ENCODE measurements around the gene PDE4DIP.
"Not testable (repeated sequence)": the region's sequence is repeated elsewhere in the genome, so short reads cannot be mapped to it uniquely, and the experiment has no call there.

Gene PDE4DIP

DNA sequence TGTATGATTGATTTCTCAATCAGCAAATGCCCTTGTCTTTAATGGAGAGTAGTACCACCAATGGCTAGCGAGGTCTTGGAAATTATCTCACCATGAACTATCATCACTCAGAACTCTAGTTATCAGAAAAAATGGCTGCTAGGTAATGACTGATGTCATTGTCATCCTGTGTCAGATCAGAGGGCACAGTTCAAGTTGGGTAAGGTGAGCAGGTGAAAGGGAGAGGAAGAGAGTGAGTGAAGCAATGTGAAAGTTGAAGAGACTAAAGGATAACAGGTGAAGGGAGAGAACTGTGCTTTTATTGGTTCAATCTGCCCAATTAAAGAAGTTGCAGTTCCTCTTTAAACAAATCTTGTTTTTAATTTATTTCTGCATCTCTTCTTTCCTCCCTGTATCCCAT lies 76.8 kb downstream of the PDE4DIP start:
- H3K4me1 ChIP-seq; H3K9me3 ChIP-seq; in situ Hi-C loops (cut with MboI; ENCODE audit: low sequenced_read_pairs): not testable (repeated sequence)

GRCh38 chr1:148923798-148924197 lies 79.6 kb downstream of the PDE4DIP start:
- H3K9me3 ChIP-seq; H3K27me3 ChIP-seq (ENCODE audit: low read depth); in situ Hi-C loops (cut with MboI; ENCODE audit: low sequenced_read_pairs); DNase-seq (ENCODE audit: low spot score in 2 of 2); H3K4me3 ChIP-seq; H3K36me3 ChIP-seq (replicated peaks); H3K4me1 ChIP-seq: not testable (repeated sequence)

More for the DNA sequence above, 76.8 kb downstream of the PDE4DIP start:
- not testable (repeated sequence) for H3K36me3 ChIP-seq (replicated peaks); H3K27me3 ChIP-seq (ENCODE audit: low read depth); H3K4me3 ChIP-seq; DNase-seq (ENCODE audit: low spot score in 2 of 2)

- H3K9me3 ChIP-seq; DNase-seq (ENCODE audit: low spot score in 2 of 2); H3K27me3 ChIP-seq (ENCODE audit: low read depth); H3K4me1 ChIP-seq; H3K4me3 ChIP-seq; in situ Hi-C loops (cut with MboI; ENCODE audit: low sequenced_read_pairs); H3K36me3 ChIP-seq (replicated peaks): not testable (repeated sequence)
Measured at GRCh38 chr1:148927645-148928044, 83.4 kb downstream of the PDE4DIP start.

DNA sequence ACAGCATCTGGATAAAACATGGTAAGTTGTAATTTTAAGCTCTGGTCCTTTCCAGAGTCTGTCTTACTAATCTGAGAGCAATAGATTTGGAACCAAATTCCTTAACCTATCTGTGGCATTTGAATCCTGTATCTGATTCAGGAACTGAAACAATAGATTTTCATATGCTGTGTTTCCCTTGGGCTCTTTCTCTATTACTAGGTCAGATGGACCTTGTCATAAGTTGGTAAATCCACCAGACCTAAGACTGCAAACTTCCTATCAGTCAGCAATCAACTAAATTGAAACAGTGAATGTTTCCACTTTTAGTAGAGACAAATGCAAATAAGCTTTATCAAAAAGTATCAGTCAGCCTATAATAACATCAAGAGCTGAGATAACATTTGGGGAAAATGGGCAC lies 85.0 kb downstream of the PDE4DIP start:
- H3K36me3 ChIP-seq (replicated peaks); H3K27me3 ChIP-seq (ENCODE audit: low read depth); H3K4me1 ChIP-seq; H3K4me3 ChIP-seq; H3K9me3 ChIP-seq; in situ Hi-C loops (cut with MboI; ENCODE audit: low sequenced_read_pairs): not testable (repeated sequence)
- peak in 1 of 2 experiments; percentile 2 for DNase-seq (ENCODE audit: low spot score in 2 of 2)

GRCh38 chr1:148935381-148936002 lies 91.3 kb downstream of the PDE4DIP start:
- in situ Hi-C loops (cut with MboI; ENCODE audit: low sequenced_read_pairs), result not testable (repeated sequence)

DNA sequence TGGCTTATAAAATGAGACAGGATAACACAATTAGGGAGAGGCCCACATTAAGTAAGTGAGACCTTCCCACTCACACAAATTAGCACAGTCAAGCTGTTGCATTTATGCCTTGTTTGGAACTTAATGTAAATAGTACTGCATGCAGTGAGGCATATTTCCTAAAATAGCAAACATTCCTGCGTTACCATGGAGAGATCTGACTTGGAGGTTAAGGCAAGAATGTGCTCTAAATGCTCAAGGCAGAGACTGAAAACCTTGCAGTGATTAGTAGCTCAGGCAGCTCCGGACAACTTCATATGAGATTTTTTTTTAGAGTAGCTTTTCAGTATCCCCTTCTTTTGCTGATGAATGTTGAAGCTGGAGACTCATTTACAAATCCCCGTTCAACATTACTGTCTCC lies 98.7 kb downstream of the PDE4DIP start:
- H3K4me1 ChIP-seq; H3K9me3 ChIP-seq; H3K27me3 ChIP-seq (ENCODE audit: low read depth); DNase-seq (ENCODE audit: low spot score in 2 of 2); H3K36me3 ChIP-seq (replicated peaks); in situ Hi-C loops (cut with MboI; ENCODE audit: low sequenced_read_pairs); H3K4me3 ChIP-seq: not testable (repeated sequence)

More at GRCh38 chr1:148935381-148936002, 91.3 kb downstream of the PDE4DIP start:
- H3K36me3 ChIP-seq (replicated peaks); H3K27me3 ChIP-seq (ENCODE audit: low read depth); H3K4me3 ChIP-seq; H3K9me3 ChIP-seq; H3K4me1 ChIP-seq; DNase-seq (ENCODE audit: low spot score in 2 of 2): not testable (repeated sequence)

DNA sequence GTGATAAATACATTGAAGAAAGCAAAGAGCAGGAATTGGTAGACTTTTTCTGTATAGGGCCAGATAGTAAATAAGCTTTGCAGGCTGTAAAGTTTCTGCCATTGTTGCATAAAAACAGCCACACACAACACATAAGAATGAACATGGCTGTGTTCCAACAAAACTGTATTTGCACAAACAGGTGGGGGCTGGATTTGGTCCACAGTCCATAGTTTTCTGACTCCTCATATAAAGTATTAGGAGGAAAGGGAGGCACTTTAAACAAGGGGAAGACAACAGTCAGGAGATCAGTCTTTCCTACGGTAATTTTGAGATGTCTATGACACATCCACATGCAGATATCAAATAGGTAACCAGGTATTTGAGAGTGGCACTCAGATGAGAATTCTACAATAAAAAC lies 100.9 kb downstream of the PDE4DIP start:
- DNase-seq (ENCODE audit: low spot score in 2 of 2); H3K27me3 ChIP-seq (ENCODE audit: low read depth); H3K9me3 ChIP-seq; in situ Hi-C loops (cut with MboI; ENCODE audit: low sequenced_read_pairs); H3K4me1 ChIP-seq; H3K4me3 ChIP-seq; H3K36me3 ChIP-seq (replicated peaks): not testable (repeated sequence)

DNA sequence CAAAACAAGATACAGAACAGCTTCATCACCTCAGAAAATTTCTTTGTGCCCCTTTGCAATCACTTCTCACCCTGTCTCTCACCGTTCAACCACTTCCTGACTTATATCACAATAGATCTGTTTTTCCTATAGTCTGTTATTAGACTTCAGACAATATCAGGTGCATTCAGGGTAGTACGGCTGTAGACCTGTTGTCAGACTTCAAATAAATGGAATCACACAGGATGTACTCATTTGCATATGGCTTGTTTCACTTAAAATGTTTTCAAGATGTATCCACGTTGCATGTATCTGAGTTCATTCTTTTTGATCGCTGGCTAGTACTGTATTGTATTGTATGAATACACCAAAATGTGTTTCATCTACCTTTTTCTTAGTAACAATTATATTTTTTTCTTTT lies 104.5 kb downstream of the PDE4DIP start:
- H3K4me3 ChIP-seq; H3K9me3 ChIP-seq; in situ Hi-C loops (cut with MboI; ENCODE audit: low sequenced_read_pairs): not testable (repeated sequence)

DNA sequence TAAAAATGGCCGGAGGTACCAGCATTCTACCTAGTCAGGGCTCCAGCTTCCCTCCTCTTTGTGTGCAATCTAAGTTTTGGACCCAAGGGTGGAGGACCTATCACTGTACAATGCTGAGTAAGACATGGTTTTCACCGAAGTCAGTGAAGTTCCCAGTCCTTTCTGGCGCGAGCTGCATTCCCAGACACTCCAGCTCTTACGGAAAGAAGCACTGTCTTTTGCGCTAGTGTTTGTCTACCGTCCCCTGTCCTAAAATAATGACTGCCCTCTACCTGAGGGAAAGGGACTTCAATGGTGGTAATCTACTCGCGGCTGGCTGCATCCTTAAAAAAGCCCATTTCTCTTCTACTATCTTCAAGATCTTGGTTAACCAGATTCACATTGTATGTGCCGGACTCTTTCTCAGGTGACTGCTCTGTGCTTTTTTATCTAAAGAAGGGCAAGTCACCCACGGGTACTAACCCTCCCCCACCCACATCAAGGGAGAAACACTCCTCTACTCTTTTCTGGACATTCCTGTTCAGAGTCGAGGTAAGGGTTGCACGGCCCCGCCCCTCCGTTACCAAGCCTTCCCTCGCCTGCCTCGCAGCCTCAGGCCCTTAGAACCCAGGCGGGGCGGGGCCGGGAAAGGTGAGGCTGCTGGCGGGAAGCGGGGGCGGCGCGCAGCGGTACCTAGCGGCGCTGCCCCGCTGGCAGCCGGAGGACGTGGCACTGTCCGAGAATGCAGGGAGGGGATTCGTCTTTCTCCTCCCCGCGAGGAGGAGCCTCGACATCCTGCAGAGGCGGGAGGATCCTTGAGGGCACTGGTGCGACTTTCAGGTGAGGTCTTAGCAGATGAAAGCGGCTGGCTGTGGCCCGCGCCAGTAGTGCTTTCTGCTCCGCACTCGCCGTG lies 107.4 kb downstream of the PDE4DIP start:
- H3K36me3 ChIP-seq (replicated peaks); H3K9me3 ChIP-seq; H3K4me1 ChIP-seq; in situ Hi-C loops (cut with MboI; ENCODE audit: low sequenced_read_pairs); H3K27me3 ChIP-seq (ENCODE audit: low read depth): not testable (repeated sequence)
- peak overlapping the region; percentile 33 for H3K4me3 ChIP-seq
- DNase-seq (ENCODE audit: low spot score in 2 of 2), result peak; percentile 75 to 89

More for the DNA sequence above, 104.5 kb downstream of the PDE4DIP start:
- not testable (repeated sequence) for H3K4me1 ChIP-seq; H3K36me3 ChIP-seq (replicated peaks); H3K27me3 ChIP-seq (ENCODE audit: low read depth); DNase-seq (ENCODE audit: low spot score in 2 of 2)

- in situ Hi-C loops (cut with MboI; ENCODE audit: low sequenced_read_pairs); H3K9me3 ChIP-seq; H3K36me3 ChIP-seq (replicated peaks); H3K27me3 ChIP-seq (ENCODE audit: low read depth); H3K4me1 ChIP-seq: not testable (repeated sequence)
- H3K4me3 ChIP-seq, result peak overlapping the region; percentile 33
- DNase-seq (ENCODE audit: low spot score in 2 of 2), result peak in 1 of 2 experiments; percentile 85
Measured at GRCh38 chr1:148952253-148952937, 108.2 kb downstream of the PDE4DIP start.

DNA sequence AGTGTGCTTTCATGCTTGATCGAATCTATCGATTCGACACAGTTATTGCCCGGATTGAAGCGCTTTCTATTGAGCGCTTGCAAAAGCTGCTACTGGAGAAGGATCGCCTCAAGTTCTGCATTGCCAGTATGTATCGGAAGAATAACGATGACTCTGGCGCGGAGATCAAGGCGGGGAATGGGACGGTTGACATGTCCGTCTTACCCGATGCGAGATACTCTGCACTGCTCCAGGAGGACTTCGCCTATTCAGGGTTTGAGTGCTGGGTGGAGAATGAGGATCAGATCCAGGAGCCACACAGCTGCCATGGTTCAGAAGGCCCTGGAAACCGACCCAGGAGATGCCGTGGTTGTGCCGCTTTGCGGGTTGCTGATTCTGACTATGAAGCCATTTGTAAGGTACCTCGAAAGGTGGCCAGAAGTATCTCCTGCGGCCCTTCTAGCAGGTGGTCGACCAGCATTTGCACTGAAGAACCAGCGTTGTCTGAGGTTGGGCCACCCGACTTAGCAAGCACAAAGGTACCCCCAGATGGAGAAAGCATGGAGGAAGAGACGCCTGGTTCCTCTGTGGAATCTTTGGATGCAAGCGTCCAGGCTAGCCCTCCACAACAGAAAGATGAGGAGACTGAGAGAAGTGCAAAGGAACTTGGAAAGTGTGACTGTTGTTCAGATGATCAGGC lies 108.8 kb downstream of the PDE4DIP start:
- in situ Hi-C loops (cut with MboI; ENCODE audit: low sequenced_read_pairs); H3K9me3 ChIP-seq; H3K36me3 ChIP-seq (replicated peaks); H3K4me3 ChIP-seq; H3K27me3 ChIP-seq (ENCODE audit: low read depth); H3K4me1 ChIP-seq: not testable (repeated sequence)
- peak in 1 of 2 experiments; percentile 17 for DNase-seq (ENCODE audit: low spot score in 2 of 2)

- H3K4me1 ChIP-seq; in situ Hi-C loops (cut with MboI; ENCODE audit: low sequenced_read_pairs); H3K4me3 ChIP-seq; H3K9me3 ChIP-seq; H3K36me3 ChIP-seq (replicated peaks); H3K27me3 ChIP-seq (ENCODE audit: low read depth); DNase-seq (ENCODE audit: low spot score in 2 of 2): not testable (repeated sequence)
Measured at GRCh38 chr1:148953730-148954129, 109.5 kb downstream of the PDE4DIP start.

- H3K36me3 ChIP-seq (replicated peaks); in situ Hi-C loops (cut with MboI; ENCODE audit: low sequenced_read_pairs); H3K9me3 ChIP-seq; H3K4me1 ChIP-seq; DNase-seq (ENCODE audit: low spot score in 2 of 2); H3K4me3 ChIP-seq; H3K27me3 ChIP-seq (ENCODE audit: low read depth): not testable (repeated sequence)
Measured at GRCh38 chr1:148958343-148958742, 114.1 kb downstream of the PDE4DIP start.
